Measurements from ENCODE around the gene MLX.

The MLX gene

DNA sequence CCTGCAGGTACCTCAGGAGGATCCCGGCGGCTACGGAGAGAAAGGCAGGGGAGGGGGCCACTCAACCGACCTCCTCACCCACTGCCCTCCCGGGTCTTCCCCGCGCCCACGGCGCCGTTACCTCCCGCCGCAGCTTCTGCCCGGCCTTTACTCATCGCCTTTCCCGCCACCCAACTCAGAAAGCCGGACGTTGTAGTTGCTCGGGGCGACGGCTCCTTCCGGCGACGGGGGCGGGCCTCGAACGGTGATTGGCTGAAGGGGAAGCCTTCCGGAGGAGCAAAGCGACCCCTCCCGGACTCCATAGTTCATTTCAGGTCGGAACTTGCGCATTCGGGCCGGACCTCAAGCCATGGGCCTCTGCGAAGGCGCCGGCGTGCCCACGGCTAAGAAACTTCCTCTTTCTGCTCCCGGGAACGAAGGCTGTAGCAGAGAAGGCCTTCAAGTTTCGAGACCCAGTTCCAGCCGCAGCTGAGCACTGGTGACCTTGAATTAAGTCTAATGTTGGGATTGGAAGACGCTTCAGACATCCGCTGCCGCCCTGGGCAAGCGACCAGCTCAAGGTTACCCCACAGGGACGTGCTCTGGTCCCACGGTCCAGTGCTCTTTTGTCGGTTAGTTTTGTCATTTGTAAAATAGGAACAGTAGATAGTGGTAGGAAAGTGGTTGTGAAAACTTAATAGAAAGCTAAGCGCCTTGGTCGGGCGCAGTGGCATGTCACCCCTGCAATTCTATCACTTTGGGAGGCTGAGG, 10.8 kb downstream of the MLX start, which contains the start of gene PSMC3IP:
PSMC3IP (minus strand) TSS at position 198 of the 750 bp plus-strand sequence; CDS start at position 155, 43 bp downstream.
- DNase-seq, result peak; percentile 53 to 97 (median 90)

GRCh38 chr17:42578282-42578869, 11.5 kb downstream of the MLX start:
- DNase-seq, result peak in 49 of 56 donors; percentile 4 to 77 (median 40)

- no peak for DNase-seq
Measured at GRCh38 chr17:42579794-42580551, 13.1 kb downstream of the MLX start.

DNA sequence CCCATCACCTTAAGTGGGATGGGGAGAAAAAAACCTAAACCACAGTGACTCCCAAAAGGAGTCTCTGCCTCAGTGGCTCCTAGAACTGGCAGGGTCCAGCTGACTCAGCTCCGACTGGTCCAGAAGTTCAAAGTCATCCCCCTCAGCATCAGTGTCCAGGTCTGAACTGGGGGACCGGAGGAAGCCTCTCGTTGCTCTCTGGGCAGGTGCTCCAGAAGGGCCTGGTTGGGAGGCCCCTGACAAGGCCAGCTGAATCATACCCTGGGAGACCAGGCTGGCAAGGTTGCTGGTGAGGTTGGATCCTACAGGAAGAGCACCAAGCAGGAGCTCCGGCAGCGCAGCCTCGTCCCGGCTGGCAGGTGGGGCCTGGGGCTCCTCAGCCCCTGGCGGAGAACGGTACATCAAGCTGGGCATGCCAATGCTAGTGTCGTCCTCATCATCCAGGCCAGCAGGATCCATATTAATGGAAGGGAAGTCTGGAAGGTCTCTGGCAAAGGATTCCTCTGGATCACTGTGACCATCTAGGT, 14.9 kb downstream of the MLX start:
- no peak for DNase-seq

DNA sequence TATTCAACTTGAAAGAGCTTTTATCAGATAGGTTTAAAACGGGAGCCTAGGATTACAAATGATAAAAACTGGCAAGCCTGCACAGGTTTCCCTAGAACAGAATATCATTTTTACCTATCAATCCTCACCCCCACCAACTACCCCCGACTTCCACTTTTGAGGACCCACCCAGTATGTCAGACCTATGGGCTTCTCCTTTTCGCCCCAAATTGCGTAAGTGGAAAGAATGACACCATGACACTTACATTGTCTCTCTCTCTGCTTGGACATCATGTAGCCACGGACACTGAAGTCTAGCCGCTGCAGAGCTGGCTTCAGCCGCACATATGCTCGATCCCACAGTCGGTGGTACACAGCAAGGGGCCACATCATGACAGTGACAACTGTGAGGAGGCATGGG, 18.0 kb downstream of the MLX start:
- no peak for DNase-seq

GRCh38 chr17:42585353-42585752, 18.5 kb downstream of the MLX start:
- no peak for DNase-seq

GRCh38 chr17:42586514-42587230, 19.8 kb downstream of the MLX start:
- no peak for DNase-seq

DNA sequence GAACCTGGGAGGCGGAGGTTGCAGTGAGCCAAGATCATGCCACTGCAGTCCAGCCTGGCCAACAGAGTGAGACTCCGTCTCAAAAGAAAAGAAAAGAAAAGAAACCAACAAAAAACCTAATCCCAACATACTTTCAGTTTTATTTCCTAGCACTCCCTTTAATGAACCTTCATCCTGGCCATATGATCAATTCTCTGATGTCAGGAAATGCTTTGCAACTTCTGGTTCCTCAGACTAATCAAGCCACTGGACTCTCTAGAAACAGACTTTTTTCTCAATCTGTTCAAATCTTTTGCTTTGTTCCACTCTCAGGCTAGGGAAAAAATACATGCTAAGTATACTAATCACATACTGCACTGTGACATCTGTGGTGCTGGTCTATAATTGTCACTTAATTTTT, 24.0 kb downstream of the MLX start:
- no peak for DNase-seq

- DNase-seq, result no peak
Measured at GRCh38 chr17:42591411-42591810, 24.5 kb downstream of the MLX start.

GRCh38 chr17:42596386-42596785, 29.5 kb downstream of the MLX start:
- DNase-seq, result no peak

- peak in 16 of 56 donors; percentile 0 to 51 (median 9) for DNase-seq
Measured at GRCh38 chr17:42598905-42599304, 32.0 kb downstream of the MLX start.

GRCh38 chr17:42603318-42603717, 36.4 kb downstream of the MLX start:
- no peak for DNase-seq

DNA sequence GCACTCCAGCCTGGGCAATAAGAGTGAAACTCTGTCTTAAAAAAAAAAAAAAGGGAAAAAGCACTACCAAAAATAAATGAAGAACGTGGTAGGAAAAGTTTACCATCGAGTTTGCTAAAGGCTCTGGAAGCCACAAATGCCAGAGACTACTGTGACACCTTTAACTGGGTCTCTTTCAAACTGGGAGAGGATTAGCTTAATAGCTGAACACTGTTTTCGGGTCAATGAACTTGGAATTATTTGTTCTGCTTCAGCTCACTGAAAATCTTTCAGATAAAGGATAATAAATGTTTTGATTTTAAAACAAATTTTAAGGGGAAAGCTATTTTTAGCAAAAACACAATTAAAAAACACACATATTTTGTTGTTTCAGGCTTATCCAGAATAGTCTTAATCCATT, 40.9 kb downstream of the MLX start:
- no peak for DNase-seq

- peak in 10 of 56 donors; percentile 35 to 72 (median 52) for DNase-seq
Measured at GRCh38 chr17:42608305-42609181, 41.6 kb downstream of the MLX start.

DNA sequence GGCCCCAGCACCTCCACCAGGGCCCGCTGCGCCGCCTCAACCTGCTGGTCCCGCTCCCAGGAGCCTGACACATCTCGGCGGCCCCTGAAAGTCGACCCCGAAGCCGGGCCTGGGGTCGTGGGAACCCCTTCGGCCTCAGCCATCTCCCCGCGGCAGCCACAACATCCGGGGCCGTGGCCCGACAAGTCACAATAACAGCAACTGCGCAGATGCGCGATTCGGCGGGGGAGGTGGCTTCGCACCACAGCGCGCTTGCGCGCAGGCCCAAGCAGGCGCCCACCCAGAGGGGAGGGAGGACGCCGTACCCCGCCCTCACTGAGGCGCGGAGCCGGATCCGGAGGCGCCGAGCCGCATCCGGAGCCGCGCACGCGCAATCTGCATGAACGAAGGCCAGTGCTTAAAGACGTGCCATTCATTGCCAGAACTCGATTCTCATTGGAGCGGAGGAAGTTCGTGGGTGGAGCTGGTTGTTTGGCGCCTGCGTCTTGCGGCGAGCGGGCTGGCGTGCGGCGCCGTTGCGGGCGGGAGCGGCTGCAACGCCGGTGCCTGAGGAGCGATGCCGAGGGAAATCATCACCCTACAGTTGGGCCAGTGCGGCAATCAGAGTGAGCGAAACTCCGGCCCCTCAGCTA, 42.4 kb downstream of the MLX start, which contains the start of the genes RETREG3 and TUBG1:
RETREG3 (minus strand) TSS at position 193 of the 632 bp plus-strand sequence; CDS start at position 143, 50 bp downstream.
TUBG1 (plus strand) TSS at position 502 of the 632 bp plus-strand sequence; CDS start at position 557, 55 bp downstream.
- DNase-seq, result peak; percentile 81 to 100 (median 98)

DNA sequence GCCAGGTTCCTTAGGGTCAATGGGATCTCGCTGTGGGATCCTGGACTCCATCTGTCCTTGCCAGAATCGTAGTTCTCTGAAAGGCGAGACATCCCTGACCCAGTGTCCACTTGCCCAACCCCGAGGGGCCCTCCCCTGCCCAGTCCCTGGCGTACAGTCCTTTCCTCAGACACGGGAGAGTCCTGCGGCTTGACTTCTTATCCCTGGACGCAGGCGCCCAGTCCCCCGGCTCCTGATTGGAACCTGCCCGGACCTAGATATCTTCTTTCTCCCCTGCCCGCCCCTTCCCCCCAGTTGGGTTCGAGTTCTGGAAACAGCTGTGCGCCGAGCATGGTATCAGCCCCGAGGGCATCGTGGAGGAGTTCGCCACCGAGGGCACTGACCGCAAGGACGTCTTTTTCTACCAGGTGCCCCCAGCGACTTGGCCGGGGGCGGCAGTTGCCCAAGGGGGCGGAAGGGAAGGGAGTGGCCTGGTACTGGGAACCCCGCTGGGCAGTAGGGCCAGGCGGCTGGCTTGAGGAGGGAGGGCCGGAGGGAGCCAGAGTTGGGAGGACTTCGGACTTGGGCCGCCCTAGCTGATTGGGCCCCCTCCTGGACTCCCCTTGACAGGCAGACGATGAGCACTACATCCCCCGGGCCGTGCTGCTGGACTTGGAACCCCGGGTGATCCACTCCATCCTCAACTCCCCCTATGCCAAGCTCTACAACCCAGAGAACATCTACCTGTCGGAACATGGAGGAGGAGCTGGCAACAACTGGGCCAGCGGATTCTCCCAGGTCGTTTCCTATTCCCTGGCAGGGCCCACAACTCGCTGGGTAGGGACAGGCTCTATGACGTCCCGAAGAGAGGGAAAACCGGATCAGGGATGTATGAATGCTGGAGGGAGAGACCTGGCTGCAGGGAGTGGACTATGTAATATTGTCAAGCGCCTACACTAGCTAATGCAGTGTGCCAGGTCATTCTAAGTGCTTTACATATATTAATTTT, 43.2 kb downstream of the MLX start:
- peak in 12 of 56 donors; percentile 16 to 69 (median 42) for DNase-seq

GRCh38 chr17:42612013-42612412, 45.1 kb downstream of the MLX start:
- DNase-seq, result no peak

- DNase-seq, result no peak
Measured at GRCh38 chr17:42613699-42614295, 46.9 kb downstream of the MLX start.
